RWPE1 (cell line): ENCODE data around the gene SYCE1.

Experiments
- CTCF ChIA-PET: fragments of 350-600 bp; sonication (Branson Sonifier 250); formaldehyde crosslinking; extraction: SDS; loops from one replicate; lab custom pipeline; 2021; lab: Yijun Ruan, JAX
- POLR2A ChIA-PET: fragments of 400-600 bp; formaldehyde crosslinking; extraction: SDS; loops from one replicate; lab custom pipeline; 2020; ENCODE audit warnings: antibody characterized with exemption; ENCODE audit not compliant: low non-redundant PET; lab: Yijun Ruan, JAX
- DNase-seq: peaks from one replicate; pipeline ENCODE4 v3.0.0; 2012; ENCODE audit warnings: low spot score
- H3K27ac ChIP-seq: fragments of 450-650 bp; 2 replicates; pipeline ENCODE4 v1.5.1; 2017
- TF ChIP-seq, protein P1 (sequence below): fragments of 450-650 bp; conservative IDR thresholded peaks from 2 replicates; pipeline ENCODE4 v1.5.1; 2017; ENCODE audit warnings: low read depth, mild to moderate bottlenecking

SYCE1 gene

DNA sequence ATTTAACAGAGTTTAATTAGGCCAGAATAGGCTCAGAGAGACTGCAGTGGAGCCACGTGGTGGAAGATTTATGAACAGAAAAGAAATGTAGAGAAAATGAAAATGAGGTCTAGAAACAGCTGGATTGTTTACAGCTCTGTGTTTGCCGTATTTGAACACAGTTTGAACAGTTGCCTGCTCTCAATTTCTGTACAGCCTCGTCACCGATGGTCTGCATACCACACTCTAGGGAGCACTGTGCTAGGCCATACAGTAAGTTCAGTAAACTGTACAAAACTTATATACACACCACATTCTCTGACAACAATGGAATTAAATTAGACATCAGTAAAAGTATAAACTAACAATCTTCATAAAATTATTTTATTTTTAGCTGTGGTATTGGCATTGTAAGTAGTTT, 49.3 kb downstream of the SYCE1 start:
- POLR2A ChIA-PET = no interaction called here
- TF ChIP-seq, protein P1, sequence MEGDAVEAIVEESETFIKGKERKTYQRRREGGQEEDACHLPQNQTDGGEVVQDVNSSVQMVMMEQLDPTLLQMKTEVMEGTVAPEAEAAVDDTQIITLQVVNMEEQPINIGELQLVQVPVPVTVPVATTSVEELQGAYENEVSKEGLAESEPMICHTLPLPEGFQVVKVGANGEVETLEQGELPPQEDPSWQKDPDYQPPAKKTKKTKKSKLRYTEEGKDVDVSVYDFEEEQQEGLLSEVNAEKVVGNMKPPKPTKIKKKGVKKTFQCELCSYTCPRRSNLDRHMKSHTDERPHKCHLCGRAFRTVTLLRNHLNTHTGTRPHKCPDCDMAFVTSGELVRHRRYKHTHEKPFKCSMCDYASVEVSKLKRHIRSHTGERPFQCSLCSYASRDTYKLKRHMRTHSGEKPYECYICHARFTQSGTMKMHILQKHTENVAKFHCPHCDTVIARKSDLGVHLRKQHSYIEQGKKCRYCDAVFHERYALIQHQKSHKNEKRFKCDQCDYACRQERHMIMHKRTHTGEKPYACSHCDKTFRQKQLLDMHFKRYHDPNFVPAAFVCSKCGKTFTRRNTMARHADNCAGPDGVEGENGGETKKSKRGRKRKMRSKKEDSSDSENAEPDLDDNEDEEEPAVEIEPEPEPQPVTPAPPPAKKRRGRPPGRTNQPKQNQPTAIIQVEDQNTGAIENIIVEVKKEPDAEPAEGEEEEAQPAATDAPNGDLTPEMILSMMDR = no peak
- no peak overlapping the region for H3K27ac ChIP-seq
- DNase-seq = no peak
- CTCF ChIA-PET = no interaction called here

DNA sequence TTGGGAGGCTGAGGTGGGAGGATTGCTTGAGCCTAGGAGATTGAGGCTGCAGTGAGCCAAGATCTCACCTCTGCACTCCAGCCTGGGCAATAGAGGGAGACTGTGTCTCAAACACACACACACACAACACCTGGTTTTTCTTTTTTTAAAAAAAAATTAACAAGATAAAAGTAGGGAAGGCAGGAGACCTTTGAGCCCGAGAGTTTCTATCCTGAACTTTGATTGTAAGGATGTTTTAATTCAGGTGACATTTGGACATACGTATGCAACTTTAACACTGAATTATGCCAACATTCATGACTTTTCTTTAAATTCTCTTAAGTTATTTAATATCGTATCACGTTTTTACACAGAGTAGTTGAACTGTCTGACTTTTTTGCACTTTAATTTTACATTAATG, 49.9 kb downstream of the SYCE1 start:
- ChIA-PET POLR2A (no interaction called here), CTCF (no interaction called here)
- TF ChIP-seq, protein P1 = no peak
- H3K27ac ChIP-seq = no peak overlapping the region
- DNase-seq = no peak

DNA sequence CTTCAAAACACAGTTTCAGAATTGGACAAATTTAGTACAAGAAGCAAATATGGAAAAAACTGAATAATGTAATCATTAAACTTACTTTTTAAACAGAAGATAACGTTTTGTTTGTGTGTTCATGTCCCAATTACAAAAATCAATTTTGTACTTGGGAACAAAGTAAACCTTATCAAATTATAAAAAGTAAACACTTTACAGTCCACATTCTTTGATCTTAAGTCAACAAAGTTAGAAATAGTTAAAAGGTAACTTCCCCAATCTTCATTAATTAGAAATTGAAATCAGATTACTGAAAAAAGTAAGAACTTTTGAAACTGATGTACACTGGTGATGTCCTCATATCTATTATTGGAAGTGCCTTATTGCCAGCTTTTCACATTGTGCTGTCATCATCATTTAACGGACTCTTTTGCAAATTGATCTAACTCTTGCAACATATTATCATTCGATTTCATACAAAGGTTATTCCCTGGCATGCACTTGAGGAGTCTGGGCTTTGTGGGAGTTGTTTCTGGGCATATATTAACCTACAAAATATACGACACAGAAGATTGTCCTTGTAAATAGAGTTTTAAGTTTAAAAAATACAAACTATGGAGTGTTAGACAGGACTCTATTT, 53.4 kb downstream of the SYCE1 start:
- H3K27ac ChIP-seq = no peak overlapping the region
- POLR2A ChIA-PET = no interaction called here
- TF ChIP-seq, protein P1 = no peak
- CTCF ChIA-PET = no interaction called here
- no peak for DNase-seq

DNA sequence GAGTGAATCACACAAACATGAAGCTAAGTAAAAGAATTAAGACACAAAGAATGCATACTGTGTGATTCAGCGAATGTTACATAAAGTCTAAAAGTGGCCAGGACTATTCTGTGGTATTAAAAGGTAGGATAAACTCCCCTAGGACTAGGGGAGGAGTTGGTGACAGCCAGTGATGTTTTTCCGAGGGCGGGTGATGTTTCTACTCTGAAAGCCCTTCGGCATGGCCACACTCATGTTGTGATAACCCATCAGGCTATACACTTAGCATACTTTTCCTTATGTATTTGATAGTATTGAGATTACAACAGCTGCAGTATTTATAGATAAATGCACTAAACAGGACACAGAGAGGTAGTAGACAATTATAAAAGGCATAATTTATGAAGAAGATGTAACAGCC, 54.0 kb downstream of the SYCE1 start:
- ChIA-PET POLR2A (no interaction called here), CTCF (no interaction called here)
- DNase-seq = no peak
- no peak overlapping the region for H3K27ac ChIP-seq
- TF ChIP-seq, protein P1 = no peak

DNA sequence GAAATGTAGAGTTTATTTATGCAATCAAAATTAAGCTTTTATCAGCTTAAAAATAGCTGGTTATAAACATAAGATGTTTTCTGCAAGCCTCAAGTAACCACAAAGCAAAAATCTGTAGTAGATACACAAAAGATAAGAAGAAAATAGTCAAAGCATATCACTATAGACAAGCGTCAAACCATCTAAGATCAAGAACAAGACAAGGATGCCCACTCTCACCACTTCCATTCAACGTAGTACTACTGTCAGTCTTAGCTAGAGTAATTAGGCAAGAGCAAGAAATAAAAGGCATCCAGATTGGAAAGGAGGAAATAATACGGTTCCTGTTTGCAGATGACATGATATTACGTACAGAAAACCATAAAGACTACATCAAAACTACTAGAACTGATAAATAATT, 55.7 kb downstream of the SYCE1 start:
- TF ChIP-seq, protein P1 = no peak
- no peak for DNase-seq
- CTCF ChIA-PET = interaction anchor here (0.7 to 1.0 kb wide), 3 partner anchors 13 to 1617 kb away, joined by 3 to 6 read pairs (median 3); no protein-coding TSS in a partner anchor
- H3K27ac ChIP-seq = no peak overlapping the region
- POLR2A ChIA-PET = no interaction called here
